HepG2 (cell line): ENCODE results near the gene RIMS3. TPM values are rescaled to one million over a fixed set of nuclear protein-coding genes. Genes with fewer than 3 reads are reported as not detected.

Experiments used
- BCL6 ChIP-seq: IDR thresholded peaks from 2 replicates; pipeline ENCODE4 v1.6.1; 2016; ENCODE audit warnings: missing genetic modification reagents, missing compliant biosample characterization
- CREM ChIP-seq, 2 experiments: sonication (generic) in 1 of 2; formaldehyde crosslinking in 1 of 2; IDR thresholded peaks; 2 replicates each; pipeline versions ENCODE4 v1.4.0 to v1.6.1; 2016 to 2020; ENCODE audit warnings: antibody characterized with exemption in 1 of 2, mild to moderate bottlenecking in 1 of 2, missing genetic modification reagents in 1 of 2
- ETV6 ChIP-seq: sonication (generic); formaldehyde crosslinking; conservative IDR thresholded peaks from 2 replicates; pipeline ENCODE4 v1.4.0; 2020; ENCODE audit warnings: missing genetic modification reagents
- FOXA3 ChIP-seq: IDR thresholded peaks from 2 replicates; pipeline ENCODE4 v1.6.1; 2016; ENCODE audit warnings: missing genetic modification reagents, missing compliant biosample characterization
- HHEX ChIP-seq: IDR thresholded peaks from 2 replicates; pipeline ENCODE4 v1.6.1; 2016; ENCODE audit warnings: control low read depth
- ISL2 ChIP-seq: sonication (generic); formaldehyde crosslinking; IDR thresholded peaks from 2 replicates; pipeline ENCODE4 v1.5.0; 2020; ENCODE audit warnings: missing genetic modification reagents
- MIXL1 ChIP-seq: IDR thresholded peaks from 2 replicates; pipeline ENCODE4 v1.6.1; 2016
- RARA ChIP-seq: IDR thresholded peaks from 2 replicates; pipeline ENCODE4 v1.6.1; 2016; ENCODE audit warnings: missing genetic modification reagents, missing compliant biosample characterization
- RFXAP ChIP-seq: sonication (generic); formaldehyde crosslinking; IDR thresholded peaks from 2 replicates; pipeline ENCODE4 v1.4.0; 2020; ENCODE audit warnings: missing genetic modification reagents, borderline replicate concordance
- ZFP36 ChIP-seq: fragments of 150-350 bp; IDR thresholded peaks from 2 replicates; pipeline ENCODE4 v1.6.1; 2018; ENCODE audit warnings: borderline replicate concordance, low read length, low read depth; ENCODE audit not compliant: partially characterized antibody
- polyA plus RNA-seq, 8 experiments: library from polyadenylated mRNA; depleted of rRNA in 3 of 8; stranded (reverse) in 7 of 8; unstranded in 1 of 8; fragments of >200 nt; fragmentation: Illumina TruSeq in 4 of 8; extraction: Trizol in 4 of 8; gene quantifications; 2 replicates each; pipeline versions ENCODE4 v1.2.1 to v1.2.3, GENCODE V29; 2011 to 2016; ENCODE audit warnings: low read depth in 4 of 8, missing spikeins in 1 of 8, mixed read lengths in 1 of 8; ENCODE audit not compliant: insufficient read depth in 1 of 8
- total RNA-seq, 5 experiments: library from RNA; depleted of rRNA; stranded (reverse); fragments of >200 nt; fragmentation: Illumina TruSeq; extraction: Trizol; gene quantifications; 2 replicates each; pipeline ENCODE4 v1.2.3, GENCODE V29; 2016; ENCODE audit warnings: low read depth in 1 of 5
- TF ChIP-seq, protein P1 (sequence below): sonication (generic); formaldehyde crosslinking; IDR thresholded peaks from 2 replicates; pipeline ENCODE4 v1.4.0; 2020; ENCODE audit warnings: missing genetic modification reagents
- TF ChIP-seq, protein P2 (sequence below): sonication (generic); formaldehyde crosslinking; conservative IDR thresholded peaks from 2 replicates; pipeline ENCODE4 v1.4.0; 2020; ENCODE audit warnings: mild to moderate bottlenecking, missing genetic modification reagents, moderate library complexity
- TF ChIP-seq, protein P3 (sequence below): sonication (generic); formaldehyde crosslinking; IDR thresholded peaks from 2 replicates; pipeline ENCODE4 v1.5.0; 2020; ENCODE audit warnings: mild to moderate bottlenecking, missing genetic modification reagents, borderline replicate concordance
- TF ChIP-seq, protein P4 (sequence below), 2 experiments: sonication (generic) in 1 of 2; formaldehyde crosslinking in 1 of 2; IDR thresholded peaks; 2 replicates each; pipeline versions ENCODE4 v1.4.0 to v1.6.1; 2016 to 2020; ENCODE audit warnings: borderline replicate concordance in 1 of 2, low read depth in 1 of 2, mild to moderate bottlenecking in 1 of 2, missing genetic modification reagents in 1 of 2
- TF ChIP-seq, protein P5 (sequence below), 2 experiments: fragments of 450-650 bp in 1 of 2; sonication (generic) in 1 of 2; formaldehyde crosslinking; IDR thresholded peaks; 2 replicates each; pipeline versions ENCODE4 v1.5.0 to v1.8.0; 2020 to 2022; ENCODE audit warnings: mild to moderate bottlenecking in 1 of 2, missing genetic modification reagents in 1 of 2

The RIMS3 gene
- total and polyA plus RNA-seq, 2 of the 13 experiments (the other 11 are each of a cell fraction or from before 2014, with no cell fraction given): 2.1 to 5.4 TPM

DNA sequence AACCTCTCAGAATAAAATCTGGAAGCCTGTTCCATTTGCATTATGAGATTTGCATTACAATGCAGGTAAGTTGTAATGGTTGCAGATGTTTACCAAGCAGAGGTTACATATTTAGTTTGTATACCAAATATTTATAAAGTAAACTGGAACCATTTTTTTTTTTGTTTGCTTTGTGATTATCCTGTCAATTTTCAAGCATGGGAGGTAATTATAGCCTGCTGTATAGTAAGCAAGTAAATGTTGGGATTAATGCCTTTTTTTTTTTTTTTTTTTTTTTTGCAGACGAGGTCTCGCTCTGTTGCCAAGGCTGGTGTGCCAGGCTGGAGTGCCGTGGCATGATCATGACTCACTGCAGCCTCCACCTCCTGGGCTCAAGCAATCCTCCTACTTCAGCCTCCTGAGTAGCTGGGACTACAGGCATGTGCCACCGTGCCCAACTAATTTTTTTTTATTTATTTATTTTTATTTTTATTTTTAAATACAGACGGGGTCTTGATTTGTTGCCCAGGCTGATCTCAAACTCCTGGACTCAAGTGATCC is 47.0 kb upstream of the RIMS3 start (continued):
- TF ChIP-seq, protein P1, sequence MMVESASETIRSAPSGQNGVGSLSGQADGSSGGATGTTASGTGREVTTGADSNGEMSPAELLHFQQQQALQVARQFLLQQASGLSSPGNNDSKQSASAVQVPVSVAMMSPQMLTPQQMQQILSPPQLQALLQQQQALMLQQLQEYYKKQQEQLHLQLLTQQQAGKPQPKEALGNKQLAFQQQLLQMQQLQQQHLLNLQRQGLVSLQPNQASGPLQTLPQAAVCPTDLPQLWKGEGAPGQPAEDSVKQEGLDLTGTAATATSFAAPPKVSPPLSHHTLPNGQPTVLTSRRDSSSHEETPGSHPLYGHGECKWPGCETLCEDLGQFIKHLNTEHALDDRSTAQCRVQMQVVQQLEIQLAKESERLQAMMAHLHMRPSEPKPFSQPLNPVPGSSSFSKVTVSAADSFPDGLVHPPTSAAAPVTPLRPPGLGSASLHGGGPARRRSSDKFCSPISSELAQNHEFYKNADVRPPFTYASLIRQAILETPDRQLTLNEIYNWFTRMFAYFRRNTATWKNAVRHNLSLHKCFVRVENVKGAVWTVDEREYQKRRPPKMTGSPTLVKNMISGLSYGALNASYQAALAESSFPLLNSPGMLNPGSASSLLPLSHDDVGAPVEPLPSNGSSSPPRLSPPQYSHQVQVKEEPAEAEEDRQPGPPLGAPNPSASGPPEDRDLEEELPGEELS (CRISPR knock-in tag): peak; percentile 76
- TF ChIP-seq, protein P2, sequence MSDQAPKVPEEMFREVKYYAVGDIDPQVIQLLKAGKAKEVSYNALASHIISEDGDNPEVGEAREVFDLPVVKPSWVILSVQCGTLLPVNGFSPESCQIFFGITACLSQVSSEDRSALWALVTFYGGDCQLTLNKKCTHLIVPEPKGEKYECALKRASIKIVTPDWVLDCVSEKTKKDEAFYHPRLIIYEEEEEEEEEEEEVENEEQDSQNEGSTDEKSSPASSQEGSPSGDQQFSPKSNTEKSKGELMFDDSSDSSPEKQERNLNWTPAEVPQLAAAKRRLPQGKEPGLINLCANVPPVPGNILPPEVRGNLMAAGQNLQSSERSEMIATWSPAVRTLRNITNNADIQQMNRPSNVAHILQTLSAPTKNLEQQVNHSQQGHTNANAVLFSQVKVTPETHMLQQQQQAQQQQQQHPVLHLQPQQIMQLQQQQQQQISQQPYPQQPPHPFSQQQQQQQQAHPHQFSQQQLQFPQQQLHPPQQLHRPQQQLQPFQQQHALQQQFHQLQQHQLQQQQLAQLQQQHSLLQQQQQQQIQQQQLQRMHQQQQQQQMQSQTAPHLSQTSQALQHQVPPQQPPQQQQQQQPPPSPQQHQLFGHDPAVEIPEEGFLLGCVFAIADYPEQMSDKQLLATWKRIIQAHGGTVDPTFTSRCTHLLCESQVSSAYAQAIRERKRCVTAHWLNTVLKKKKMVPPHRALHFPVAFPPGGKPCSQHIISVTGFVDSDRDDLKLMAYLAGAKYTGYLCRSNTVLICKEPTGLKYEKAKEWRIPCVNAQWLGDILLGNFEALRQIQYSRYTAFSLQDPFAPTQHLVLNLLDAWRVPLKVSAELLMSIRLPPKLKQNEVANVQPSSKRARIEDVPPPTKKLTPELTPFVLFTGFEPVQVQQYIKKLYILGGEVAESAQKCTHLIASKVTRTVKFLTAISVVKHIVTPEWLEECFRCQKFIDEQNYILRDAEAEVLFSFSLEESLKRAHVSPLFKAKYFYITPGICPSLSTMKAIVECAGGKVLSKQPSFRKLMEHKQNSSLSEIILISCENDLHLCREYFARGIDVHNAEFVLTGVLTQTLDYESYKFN (CRISPR knock-in tag): peak; percentile 49; the same call in 1 of the 2 replicates
- TF ChIP-seq ISL2 (CRISPR knock-in tag) (peak; percentile 75), CREM (IDR thresholded peaks at IDR 0.05) (peak; percentile 46; the same call in 1 of the 2 replicates), CREM (CRISPR knock-in tag; IDR thresholded peaks at IDR 0.05) (no peak), RARA (peak; percentile 54), ETV6 (CRISPR knock-in tag) (no peak), FOXA3 (CRISPR knock-in tag) (peak; percentile 85), RFXAP (CRISPR knock-in tag) (no peak), BCL6 (peak; percentile 52; the same call in 1 of the 2 replicates), MIXL1 (CRISPR knock-in tag) (peak; percentile 44; the same call in 1 of the 2 replicates), ZFP36 (peak; percentile 12), HHEX (CRISPR knock-in tag) (peak; percentile 54; the same call in 1 of the 2 replicates)
- TF ChIP-seq, protein P3, sequence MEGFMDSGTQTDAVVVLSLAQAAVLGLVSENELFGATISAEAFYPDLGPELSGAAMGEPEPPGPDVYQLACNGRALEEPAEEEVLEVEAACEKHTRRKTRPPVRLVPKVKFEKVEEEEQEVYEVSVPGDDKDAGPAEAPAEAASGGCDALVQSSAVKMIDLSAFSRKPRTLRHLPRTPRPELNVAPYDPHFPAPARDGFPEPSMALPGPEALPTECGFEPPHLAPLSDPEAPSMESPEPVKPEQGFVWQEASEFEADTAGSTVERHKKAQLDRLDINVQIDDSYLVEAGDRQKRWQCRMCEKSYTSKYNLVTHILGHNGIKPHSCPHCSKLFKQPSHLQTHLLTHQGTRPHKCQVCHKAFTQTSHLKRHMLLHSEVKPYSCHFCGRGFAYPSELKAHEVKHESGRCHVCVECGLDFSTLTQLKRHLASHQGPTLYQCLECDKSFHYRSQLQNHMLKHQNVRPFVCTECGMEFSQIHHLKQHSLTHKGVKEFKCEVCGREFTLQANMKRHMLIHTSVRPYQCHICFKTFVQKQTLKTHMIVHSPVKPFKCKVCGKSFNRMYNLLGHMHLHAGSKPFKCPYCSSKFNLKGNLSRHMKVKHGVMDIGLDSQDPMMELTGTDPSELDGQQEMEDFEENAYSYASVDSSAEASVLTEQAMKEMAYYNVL (CRISPR knock-in tag): no peak
- TF ChIP-seq, protein P4, sequence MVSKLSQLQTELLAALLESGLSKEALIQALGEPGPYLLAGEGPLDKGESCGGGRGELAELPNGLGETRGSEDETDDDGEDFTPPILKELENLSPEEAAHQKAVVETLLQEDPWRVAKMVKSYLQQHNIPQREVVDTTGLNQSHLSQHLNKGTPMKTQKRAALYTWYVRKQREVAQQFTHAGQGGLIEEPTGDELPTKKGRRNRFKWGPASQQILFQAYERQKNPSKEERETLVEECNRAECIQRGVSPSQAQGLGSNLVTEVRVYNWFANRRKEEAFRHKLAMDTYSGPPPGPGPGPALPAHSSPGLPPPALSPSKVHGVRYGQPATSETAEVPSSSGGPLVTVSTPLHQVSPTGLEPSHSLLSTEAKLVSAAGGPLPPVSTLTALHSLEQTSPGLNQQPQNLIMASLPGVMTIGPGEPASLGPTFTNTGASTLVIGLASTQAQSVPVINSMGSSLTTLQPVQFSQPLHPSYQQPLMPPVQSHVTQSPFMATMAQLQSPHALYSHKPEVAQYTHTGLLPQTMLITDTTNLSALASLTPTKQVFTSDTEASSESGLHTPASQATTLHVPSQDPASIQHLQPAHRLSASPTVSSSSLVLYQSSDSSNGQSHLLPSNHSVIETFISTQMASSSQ (IDR thresholded peaks at IDR 0.05; ENCODE audit: low read depth): peak; percentile 30; the same call in 1 of the 2 replicates
- TF ChIP-seq, protein P4 (CRISPR knock-in tag; IDR thresholded peaks at IDR 0.05; ENCODE audit: borderline replicate concordance): no peak; the same call in 1 of the 2 replicates
- TF ChIP-seq, protein P5, sequence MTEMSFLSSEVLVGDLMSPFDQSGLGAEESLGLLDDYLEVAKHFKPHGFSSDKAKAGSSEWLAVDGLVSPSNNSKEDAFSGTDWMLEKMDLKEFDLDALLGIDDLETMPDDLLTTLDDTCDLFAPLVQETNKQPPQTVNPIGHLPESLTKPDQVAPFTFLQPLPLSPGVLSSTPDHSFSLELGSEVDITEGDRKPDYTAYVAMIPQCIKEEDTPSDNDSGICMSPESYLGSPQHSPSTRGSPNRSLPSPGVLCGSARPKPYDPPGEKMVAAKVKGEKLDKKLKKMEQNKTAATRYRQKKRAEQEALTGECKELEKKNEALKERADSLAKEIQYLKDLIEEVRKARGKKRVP (CRISPR knock-in tag; IDR thresholded peaks at IDR 0.05): 0 out of 4 replicates have a peak, but pooled peaks of 1 of the 2 experiments have one; percentile 33
